Prostate gland (tissue), 2 donors: Measurements from ENCODE around the gene FCHO2.

Experiments
- POLR2A ChIP-seq: fragments of 450-650 bp; IDR thresholded peaks from one replicate; pipeline ENCODE4 v1.6.1; 2016; ENCODE audit warnings: antibody characterized with exemption, mild to moderate bottlenecking
- POLR2AphosphoS5 ChIP-seq: sonication (generic); formaldehyde crosslinking; IDR thresholded peaks from one replicate; pipeline ENCODE4 v1.6.1; 2017; ENCODE audit warnings: antibody characterized with exemption
- TF ChIP-seq, protein P1 (sequence below), 4 experiments: fragments of 200-600 bp in 2 of 4; fragments of 450-650 bp in 2 of 4; sonication (generic) in 2 of 4; IDR thresholded peaks; 1 replicate in 3 of 4; 2 replicates in 1 of 4; pipeline ENCODE4 v1.5.1; 2016 to 2019; ENCODE audit warnings: antibody characterized with exemption in 4 of 4, mild to moderate bottlenecking in 2 of 4, moderate library complexity in 2 of 4

DNA sequence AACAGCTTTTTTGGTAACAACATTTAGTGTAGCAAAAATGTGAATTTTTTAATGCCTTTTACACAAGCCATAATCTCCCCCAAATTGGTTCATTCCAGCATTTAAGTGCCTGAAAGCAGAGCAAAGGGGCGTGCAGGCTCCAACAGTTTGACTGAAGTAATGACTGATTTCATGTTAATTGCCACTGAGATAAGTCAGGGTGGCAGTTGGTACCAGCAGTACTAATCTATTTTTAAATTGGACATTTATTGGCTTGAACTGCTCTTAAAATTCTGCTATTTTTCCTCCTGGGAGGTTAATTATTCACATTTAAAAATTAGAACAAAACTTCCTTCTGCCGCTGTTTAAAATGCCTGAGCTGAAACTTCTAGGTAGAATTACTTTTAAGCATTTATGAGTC, 176.9 kb downstream of the FCHO2 start:
- TF ChIP-seq, protein P1, sequence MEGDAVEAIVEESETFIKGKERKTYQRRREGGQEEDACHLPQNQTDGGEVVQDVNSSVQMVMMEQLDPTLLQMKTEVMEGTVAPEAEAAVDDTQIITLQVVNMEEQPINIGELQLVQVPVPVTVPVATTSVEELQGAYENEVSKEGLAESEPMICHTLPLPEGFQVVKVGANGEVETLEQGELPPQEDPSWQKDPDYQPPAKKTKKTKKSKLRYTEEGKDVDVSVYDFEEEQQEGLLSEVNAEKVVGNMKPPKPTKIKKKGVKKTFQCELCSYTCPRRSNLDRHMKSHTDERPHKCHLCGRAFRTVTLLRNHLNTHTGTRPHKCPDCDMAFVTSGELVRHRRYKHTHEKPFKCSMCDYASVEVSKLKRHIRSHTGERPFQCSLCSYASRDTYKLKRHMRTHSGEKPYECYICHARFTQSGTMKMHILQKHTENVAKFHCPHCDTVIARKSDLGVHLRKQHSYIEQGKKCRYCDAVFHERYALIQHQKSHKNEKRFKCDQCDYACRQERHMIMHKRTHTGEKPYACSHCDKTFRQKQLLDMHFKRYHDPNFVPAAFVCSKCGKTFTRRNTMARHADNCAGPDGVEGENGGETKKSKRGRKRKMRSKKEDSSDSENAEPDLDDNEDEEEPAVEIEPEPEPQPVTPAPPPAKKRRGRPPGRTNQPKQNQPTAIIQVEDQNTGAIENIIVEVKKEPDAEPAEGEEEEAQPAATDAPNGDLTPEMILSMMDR (IDR thresholded peaks at IDR 0.05): no peak
- TF ChIP-seq POLR2AphosphoS5 (no peak), POLR2A (no peak)
